K562 (cell line): Measurements from ENCODE around the gene NRM. TPM values are rescaled to one million over a fixed set of nuclear protein-coding genes. Genes with fewer than 3 reads are reported as not detected.

Experiments
- DNMT1 ChIP-seq: fragments of 450-650 bp; IDR thresholded peaks from 2 replicates; pipeline ENCODE4 v1.6.1; 2016; ENCODE audit warnings: antibody characterized with exemption, mild to moderate bottlenecking
- ETV1 ChIP-seq: fragments of 450-650 bp; conservative IDR thresholded peaks from 2 replicates; pipeline ENCODE4 v1.6.1; 2016; ENCODE audit warnings: missing genetic modification characterization, control low read depth, low read depth, missing compliant biosample characterization
- FOXA3 ChIP-seq, 2 experiments: fragments of 450-650 bp in 1 of 2; sonication (generic) in 1 of 2; formaldehyde crosslinking; IDR thresholded peaks in 1 of 2; conservative IDR thresholded peaks in 1 of 2; 2 replicates each; pipeline versions ENCODE4 v1.4.0 to v1.8.0; 2020 to 2022; ENCODE audit warnings: mild to moderate bottlenecking in 2 of 2, missing genetic modification reagents in 1 of 2
- HDAC6 ChIP-seq: IDR thresholded peaks from 2 replicates; pipeline ENCODE4 v1.6.1; 2012; ENCODE audit warnings: low read depth, mild to moderate bottlenecking, control low read depth, inconsistent platforms, low read length, moderate library complexity
- NCOA6 ChIP-seq: fragments of 450-650 bp; IDR thresholded peaks from 2 replicates; pipeline ENCODE4 v1.6.1; 2017; ENCODE audit warnings: mild to moderate bottlenecking
- POLR2AphosphoS2 ChIP-seq: IDR thresholded peaks from 2 replicates; pipeline ENCODE4 v1.6.1; 2012; ENCODE audit warnings: low read length, improper control_type of control experiment
- RBM25 ChIP-seq: fragments of 200-400 bp; formaldehyde crosslinking; IDR thresholded peaks from 2 replicates; pipeline ENCODE4 v1.6.1; 2018; ENCODE audit warnings: low read length, low read depth, moderate library complexity; ENCODE audit not compliant: severe bottlenecking
- ZNF212 ChIP-seq: fragments of 450-650 bp; formaldehyde crosslinking; IDR thresholded peaks from 2 replicates; pipeline ENCODE4 v1.4.0; 2020; ENCODE audit warnings: mild to moderate bottlenecking
- ZNF316 ChIP-seq: fragments of 450-650 bp; IDR thresholded peaks from 2 replicates; pipeline ENCODE4 v1.6.1; 2016
- ZNF717 ChIP-seq: fragments of 250-450 bp; sonication (Bioruptor Pico); IDR thresholded peaks from 2 replicates; pipeline ENCODE4 v1.5.0; 2021
- polyA plus RNA-seq, 8 experiments: library from polyadenylated mRNA; depleted of rRNA in 4 of 8; stranded (reverse) in 5 of 8; unstranded in 3 of 8; fragments of >200 nt; fragmentation: Nextera tagmentation in 2 of 8; fragmentation: Illumina TruSeq in 1 of 8; extraction: Ambion mirVana in 2 of 8; extraction: Trizol in 1 of 8; gene quantifications; 2 replicates each; pipeline versions ENCODE4 v1.2.1 to v1.2.3, GENCODE V29; 2011 to 2014; ENCODE audit warnings: inconsistent platforms in 1 of 8, missing spikeins in 1 of 8
- total RNA-seq, 7 experiments: library from RNA; depleted of rRNA in 6 of 7; stranded (reverse); fragments of >200 nt in 6 of 7; fragmentation: Illumina TruSeq in 2 of 7; extraction: Trizol in 2 of 7; gene quantifications; 2 replicates each; pipeline versions ENCODE4 v1.2.1 to v1.2.3, GENCODE V29; 2011 to 2021; ENCODE audit warnings: low replicate concordance in 1 of 7
- TF ChIP-seq, protein P1 (sequence below), 3 experiments: IDR thresholded peaks in 2 of 3; conservative IDR thresholded peaks in 1 of 3; 2 replicates each; pipeline ENCODE4 v1.5.1; 2011 to 2012; ENCODE audit warnings: low read length in 3 of 3, mild to moderate bottlenecking in 3 of 3, control low read depth in 2 of 3, improper control_type of control experiment in 1 of 3, inconsistent platforms in 1 of 3, low read depth in 1 of 3, mixed read lengths in 1 of 3, moderate library complexity in 1 of 3; ENCODE audit not compliant: insufficient read depth in 2 of 3
- TF ChIP-seq, protein P2 (sequence below): fragments of 200-800 bp; sonication (Bioruptor generic); IDR thresholded peaks from 2 replicates; pipeline ENCODE4 v1.6.1; 2017; ENCODE audit warnings: missing genetic modification characterization, missing compliant biosample characterization
- TF ChIP-seq, protein P3 (sequence below): fragments of 450-650 bp; IDR thresholded peaks from 2 replicates; pipeline ENCODE4 v1.6.1; 2016; ENCODE audit warnings: mild to moderate bottlenecking
- TF ChIP-seq, protein P4 (sequence below), 2 experiments: IDR thresholded peaks in 1 of 2; conservative IDR thresholded peaks in 1 of 2; 2 replicates each; pipeline ENCODE4 v1.6.1; 2016; ENCODE audit warnings: low read depth in 2 of 2, mild to moderate bottlenecking in 1 of 2, missing compliant biosample characterization in 1 of 2, missing genetic modification characterization in 1 of 2, moderate library complexity in 1 of 2
- TF ChIP-seq, protein P5 (sequence below): fragments of 450-650 bp; formaldehyde crosslinking; IDR thresholded peaks from 2 replicates; pipeline ENCODE4 v1.4.0; 2020; ENCODE audit warnings: mild to moderate bottlenecking, moderate library complexity

The NRM gene
- total and polyA plus RNA-seq, 9 of the 15 experiments (the other 6 are each of a cell fraction or from before 2014, with no cell fraction given), result 9.7 to 58.2 (median 18.1) TPM

DNA sequence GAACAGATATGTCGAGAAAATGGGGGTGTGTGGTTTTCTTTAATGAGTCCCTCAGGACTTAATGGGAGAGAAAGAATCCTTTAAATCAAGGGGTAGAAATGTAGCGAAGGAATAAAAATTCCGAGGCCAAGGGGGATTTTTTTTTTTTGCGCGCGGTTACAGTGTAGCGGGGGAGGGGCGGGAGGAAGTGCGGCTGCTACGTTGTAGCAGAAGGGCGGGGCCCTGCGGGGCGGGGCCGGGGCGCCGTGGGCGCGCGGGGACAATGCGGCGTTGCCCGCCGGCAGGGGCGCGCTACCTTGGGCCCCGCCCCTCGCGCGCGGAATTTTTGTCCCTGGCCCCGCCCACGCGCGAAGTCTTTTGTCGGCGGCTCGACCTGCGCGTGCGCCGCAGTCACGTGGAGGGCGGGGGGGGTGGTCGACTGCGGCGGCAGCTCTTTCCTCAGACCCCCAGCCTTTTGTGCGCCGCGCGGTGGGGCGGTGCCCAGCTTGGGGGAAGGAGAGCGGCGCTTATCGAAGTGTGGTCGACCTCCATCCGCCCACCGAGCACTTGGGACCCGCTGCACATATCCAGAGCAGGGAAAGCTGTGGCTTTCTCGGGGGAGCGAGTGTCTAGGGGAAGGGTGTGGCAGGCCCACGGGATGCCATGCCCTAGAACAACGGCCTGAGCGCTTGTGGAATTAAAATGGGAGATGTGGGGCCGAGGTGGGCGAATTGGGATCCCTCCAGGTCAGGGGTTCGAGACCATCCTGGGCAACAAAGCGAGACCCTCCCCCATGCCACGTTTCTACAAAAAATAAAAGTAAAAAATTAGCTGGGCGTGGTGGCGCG, 30.6 kb upstream of the NRM start (continued):
- TF ChIP-seq, protein P1, sequence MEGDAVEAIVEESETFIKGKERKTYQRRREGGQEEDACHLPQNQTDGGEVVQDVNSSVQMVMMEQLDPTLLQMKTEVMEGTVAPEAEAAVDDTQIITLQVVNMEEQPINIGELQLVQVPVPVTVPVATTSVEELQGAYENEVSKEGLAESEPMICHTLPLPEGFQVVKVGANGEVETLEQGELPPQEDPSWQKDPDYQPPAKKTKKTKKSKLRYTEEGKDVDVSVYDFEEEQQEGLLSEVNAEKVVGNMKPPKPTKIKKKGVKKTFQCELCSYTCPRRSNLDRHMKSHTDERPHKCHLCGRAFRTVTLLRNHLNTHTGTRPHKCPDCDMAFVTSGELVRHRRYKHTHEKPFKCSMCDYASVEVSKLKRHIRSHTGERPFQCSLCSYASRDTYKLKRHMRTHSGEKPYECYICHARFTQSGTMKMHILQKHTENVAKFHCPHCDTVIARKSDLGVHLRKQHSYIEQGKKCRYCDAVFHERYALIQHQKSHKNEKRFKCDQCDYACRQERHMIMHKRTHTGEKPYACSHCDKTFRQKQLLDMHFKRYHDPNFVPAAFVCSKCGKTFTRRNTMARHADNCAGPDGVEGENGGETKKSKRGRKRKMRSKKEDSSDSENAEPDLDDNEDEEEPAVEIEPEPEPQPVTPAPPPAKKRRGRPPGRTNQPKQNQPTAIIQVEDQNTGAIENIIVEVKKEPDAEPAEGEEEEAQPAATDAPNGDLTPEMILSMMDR (IDR thresholded peaks at IDR 0.05 in 2 of 3, conservative IDR thresholded peaks at IDR 0.05 in 1 of 3; ENCODE audit: insufficient read depth in 2 of 3, low read depth in 1 of 3, low read length in 3 of 3), result peak; percentile 28 to 61 (median 53); a peak in 3 of 6 replicates
- TF ChIP-seq, protein P2, sequence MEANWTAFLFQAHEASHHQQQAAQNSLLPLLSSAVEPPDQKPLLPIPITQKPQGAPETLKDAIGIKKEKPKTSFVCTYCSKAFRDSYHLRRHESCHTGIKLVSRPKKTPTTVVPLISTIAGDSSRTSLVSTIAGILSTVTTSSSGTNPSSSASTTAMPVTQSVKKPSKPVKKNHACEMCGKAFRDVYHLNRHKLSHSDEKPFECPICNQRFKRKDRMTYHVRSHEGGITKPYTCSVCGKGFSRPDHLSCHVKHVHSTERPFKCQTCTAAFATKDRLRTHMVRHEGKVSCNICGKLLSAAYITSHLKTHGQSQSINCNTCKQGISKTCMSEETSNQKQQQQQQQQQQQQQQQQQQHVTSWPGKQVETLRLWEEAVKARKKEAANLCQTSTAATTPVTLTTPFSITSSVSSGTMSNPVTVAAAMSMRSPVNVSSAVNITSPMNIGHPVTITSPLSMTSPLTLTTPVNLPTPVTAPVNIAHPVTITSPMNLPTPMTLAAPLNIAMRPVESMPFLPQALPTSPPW, result peak; percentile 97
- TF ChIP-seq, protein P3, sequence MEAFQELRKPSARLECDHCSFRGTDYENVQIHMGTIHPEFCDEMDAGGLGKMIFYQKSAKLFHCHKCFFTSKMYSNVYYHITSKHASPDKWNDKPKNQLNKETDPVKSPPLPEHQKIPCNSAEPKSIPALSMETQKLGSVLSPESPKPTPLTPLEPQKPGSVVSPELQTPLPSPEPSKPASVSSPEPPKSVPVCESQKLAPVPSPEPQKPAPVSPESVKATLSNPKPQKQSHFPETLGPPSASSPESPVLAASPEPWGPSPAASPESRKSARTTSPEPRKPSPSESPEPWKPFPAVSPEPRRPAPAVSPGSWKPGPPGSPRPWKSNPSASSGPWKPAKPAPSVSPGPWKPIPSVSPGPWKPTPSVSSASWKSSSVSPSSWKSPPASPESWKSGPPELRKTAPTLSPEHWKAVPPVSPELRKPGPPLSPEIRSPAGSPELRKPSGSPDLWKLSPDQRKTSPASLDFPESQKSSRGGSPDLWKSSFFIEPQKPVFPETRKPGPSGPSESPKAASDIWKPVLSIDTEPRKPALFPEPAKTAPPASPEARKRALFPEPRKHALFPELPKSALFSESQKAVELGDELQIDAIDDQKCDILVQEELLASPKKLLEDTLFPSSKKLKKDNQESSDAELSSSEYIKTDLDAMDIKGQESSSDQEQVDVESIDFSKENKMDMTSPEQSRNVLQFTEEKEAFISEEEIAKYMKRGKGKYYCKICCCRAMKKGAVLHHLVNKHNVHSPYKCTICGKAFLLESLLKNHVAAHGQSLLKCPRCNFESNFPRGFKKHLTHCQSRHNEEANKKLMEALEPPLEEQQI, result no peak
- TF ChIP-seq ZNF717 (CRISPR knock-in tag) (peak; percentile 77), ZNF212 (CRISPR knock-in tag) (peak; percentile 68; the same call in 1 of the 2 replicates), RBM25 (no peak), HDAC6 (no peak), NCOA6 (no peak), FOXA3 (CRISPR knock-in tag; conservative IDR thresholded peaks at IDR 0.05 in 1 of 2, IDR thresholded peaks at IDR 0.05 in 1 of 2) (no peak; a peak in 1 of 4 replicates), ETV1 (peak; percentile 66; the same call in 1 of the 2 replicates), DNMT1 (no peak), ZNF316 (no peak), POLR2AphosphoS2 (peak; percentile 96)
- TF ChIP-seq, protein P4, sequence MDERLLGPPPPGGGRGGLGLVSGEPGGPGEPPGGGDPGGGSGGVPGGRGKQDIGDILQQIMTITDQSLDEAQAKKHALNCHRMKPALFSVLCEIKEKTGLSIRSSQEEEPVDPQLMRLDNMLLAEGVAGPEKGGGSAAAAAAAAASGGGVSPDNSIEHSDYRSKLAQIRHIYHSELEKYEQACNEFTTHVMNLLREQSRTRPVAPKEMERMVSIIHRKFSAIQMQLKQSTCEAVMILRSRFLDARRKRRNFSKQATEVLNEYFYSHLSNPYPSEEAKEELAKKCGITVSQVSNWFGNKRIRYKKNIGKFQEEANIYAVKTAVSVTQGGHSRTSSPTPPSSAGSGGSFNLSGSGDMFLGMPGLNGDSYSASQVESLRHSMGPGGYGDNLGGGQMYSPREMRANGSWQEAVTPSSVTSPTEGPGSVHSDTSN (CRISPR knock-in tag; IDR thresholded peaks at IDR 0.05; ENCODE audit: low read depth), result no peak
- TF ChIP-seq, protein P4 (tag; conservative IDR thresholded peaks at IDR 0.05; ENCODE audit: low read depth), result no peak
- TF ChIP-seq, protein P5, sequence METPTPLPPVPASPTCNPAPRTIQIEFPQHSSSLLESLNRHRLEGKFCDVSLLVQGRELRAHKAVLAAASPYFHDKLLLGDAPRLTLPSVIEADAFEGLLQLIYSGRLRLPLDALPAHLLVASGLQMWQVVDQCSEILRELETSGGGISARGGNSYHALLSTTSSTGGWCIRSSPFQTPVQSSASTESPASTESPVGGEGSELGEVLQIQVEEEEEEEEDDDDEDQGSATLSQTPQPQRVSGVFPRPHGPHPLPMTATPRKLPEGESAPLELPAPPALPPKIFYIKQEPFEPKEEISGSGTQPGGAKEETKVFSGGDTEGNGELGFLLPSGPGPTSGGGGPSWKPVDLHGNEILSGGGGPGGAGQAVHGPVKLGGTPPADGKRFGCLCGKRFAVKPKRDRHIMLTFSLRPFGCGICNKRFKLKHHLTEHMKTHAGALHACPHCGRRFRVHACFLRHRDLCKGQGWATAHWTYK, result peak; percentile 90
